Left lung (tissue), 14 donors: ENCODE measurements around the gene LAPTM4A. TPM values are rescaled to one million over a fixed set of nuclear protein-coding genes. Genes with fewer than 3 reads are reported as not detected.

Source experiments
- ATAC-seq: fragments of 200-7000 bp; cut with Tn5 transposase; one replicate; pipeline ENCODE4 v1.9.1; 2020; ENCODE audit warnings: moderate library complexity
- DNase-seq, 4 donors: peaks; one replicate each; pipeline ENCODE4 v3.0.0-alpha.2; 2013 to 2020
- H3K27ac ChIP-seq, 2 donors: fragments of 200-600 bp; sonication (generic) in 1 of 2; one replicate each; pipeline versions ENCODE4 v1.5.0 to v1.8.0; 2020 to 2021
- H3K27me3 ChIP-seq, 2 donors: fragments of 200-600 bp; sonication (generic) in 1 of 2; one replicate each; pipeline versions ENCODE4 v1.5.0 to v1.8.0; 2020 to 2021
- H3K36me3 ChIP-seq, 2 donors: fragments of 200-600 bp; sonication (generic) in 1 of 2; one replicate each; pipeline versions ENCODE4 v1.5.0 to v1.8.0; 2020 to 2021
- H3K4me1 ChIP-seq, 2 donors: fragments of 200-600 bp; one replicate each; pipeline ENCODE4 v1.8.0; 2021
- H3K4me3 ChIP-seq, 2 donors: fragments of 200-600 bp; sonication (generic) in 1 of 2; one replicate each; pipeline versions ENCODE4 v1.5.0 to v1.8.0; 2020 to 2021; ENCODE audit warnings: mild to moderate bottlenecking in 1 of 2
- H3K9me3 ChIP-seq, 2 donors: fragments of 200-600 bp; sonication (generic) in 1 of 2; one replicate each; pipeline versions ENCODE4 v1.5.0 to v1.8.0; 2020 to 2021
- CTCF ChIP-seq, 2 donors: fragments of 200-600 bp; sonication (generic) in 1 of 2; IDR thresholded peaks; one replicate each; pipeline versions ENCODE4 v1.5.0 to v1.8.0; 2021; ENCODE audit warnings: antibody characterized with exemption in 2 of 2
- intact Hi-C, 2 donors: fragments of 100-400 bp; cut with DNase I; formaldehyde crosslinking; loops; one replicate each; pipeline versions ENCODE4 v1.11.2 to v1.14.2; 2022
- long read RNA-seq, 12 donors: library from polyadenylated mRNA in 2 of 12; unstranded in 2 of 12; transcript quantifications; one replicate each; pipeline ENCODE4 v2.0.0 and lab custom pipeline, GENCODE V29; 2019 to 2026
- polyA plus RNA-seq, 6 donors: library from polyadenylated mRNA; unstranded; fragments of 120-200 nt; gene quantifications; one replicate each; pipeline ENCODE4 v1.2.1, GENCODE V29; 2013; ENCODE audit not compliant: insufficient read length in 6 of 6
- total RNA-seq, 2 donors: library from RNA; stranded (reverse); fragmentation: NEBNext Ultra II Directional; extraction: Animal tissue kit (Norgen Biotek cat#: 25700); gene quantifications; one replicate each; pipeline ENCODE4 v1.2.1, GENCODE V29; 2021
- donor health status: DM: no; HTN: yes; CAD: no.
- donor health status: DM: no; HTN: no; CAD: no.

LAPTM4A gene
- total RNA-seq (100 to 1,000 TPM; 220 to 300 TPM), polyA plus RNA-seq (100 to 1,000 TPM; 442 to 531 (median 478) TPM)
- long read RNA-seq, donor 1, transcript LAPTM4A-202 (3 exons, 487 nt) = minor isoform, 8 of 699 reads
- long read RNA-seq, donor 1, transcript LAPTM4A-201 (7 exons, 1,765 nt) = major isoform, 414 of 699 reads
- long read RNA-seq, donor 1, partial matches to known transcripts = 254 of 699 reads
- long read RNA-seq, donor 1, other reads (novel, unspliced or antisense) = 23 of 699 reads
- long read RNA-seq, donor 2, transcript LAPTM4A-201 (7 exons, 1,765 nt) = major isoform, 314 of 455 reads
- long read RNA-seq, donor 2, transcript LAPTM4A-202 (3 exons, 487 nt) = minor isoform, 7 of 455 reads
- long read RNA-seq, donor 2, partial matches to known transcripts = 125 of 455 reads
- long read RNA-seq, donor 2, other reads (novel, unspliced or antisense) = 9 of 455 reads
- long read RNA-seq, donor 3, transcript LAPTM4A-202 (3 exons, 487 nt) = minor isoform, 5 of 418 reads
- long read RNA-seq, donor 3, transcript LAPTM4A-201 (7 exons, 1,765 nt) = major isoform, 301 of 418 reads
- long read RNA-seq, donor 3, partial matches to known transcripts = 95 of 418 reads
- long read RNA-seq, donor 3, other reads (novel, unspliced or antisense) = 17 of 418 reads
- long read RNA-seq, donor 4, transcript LAPTM4A-201 (7 exons, 1,765 nt) = major isoform, 198 of 208 reads
- long read RNA-seq, donor 4, partial matches to known transcripts = 4 of 208 reads
- long read RNA-seq, donor 4, other reads (novel, unspliced or antisense) = 6 of 208 reads
- long read RNA-seq, donor 5, transcript LAPTM4A-201 (7 exons, 1,765 nt) = major isoform, 341 of 523 reads
- long read RNA-seq, donor 5, transcript LAPTM4A-202 (3 exons, 487 nt) = minor isoform, 5 of 523 reads
- long read RNA-seq, donor 5, partial matches to known transcripts = 172 of 523 reads
- long read RNA-seq, donor 5, other reads (novel, unspliced or antisense) = 5 of 523 reads
- long read RNA-seq, donor 6, transcript LAPTM4A-202 (3 exons, 487 nt) = minor isoform, 7 of 571 reads
- long read RNA-seq, donor 6, transcript LAPTM4A-201 (7 exons, 1,765 nt) = major isoform, 387 of 571 reads
- long read RNA-seq, donor 6, partial matches to known transcripts = 162 of 571 reads
- long read RNA-seq, donor 6, other reads (novel, unspliced or antisense) = 15 of 571 reads
- long read RNA-seq, donor 7, transcript LAPTM4A-201 (7 exons, 1,765 nt) = major isoform, 295 of 375 reads
- long read RNA-seq, donor 7, transcript LAPTM4A-202 (3 exons, 487 nt) = minor isoform, 5 of 375 reads
- long read RNA-seq, donor 7, partial matches to known transcripts = 68 of 375 reads
- long read RNA-seq, donor 7, other reads (novel, unspliced or antisense) = 7 of 375 reads
- long read RNA-seq, donor 8, transcript LAPTM4A-202 (3 exons, 487 nt) = minor isoform, 6 of 348 reads
- long read RNA-seq, donor 8, transcript LAPTM4A-201 (7 exons, 1,765 nt) = major isoform, 264 of 348 reads
- long read RNA-seq, donor 8, partial matches to known transcripts = 72 of 348 reads
- long read RNA-seq, donor 8, other reads (novel, unspliced or antisense) = 6 of 348 reads
- long read RNA-seq, donor 9, partial matches to known transcripts = 0 of 3 reads
- long read RNA-seq, donor 9, other reads (novel, unspliced or antisense) = 0 of 3 reads
- long read RNA-seq, donor 10, transcript LAPTM4A-201 (7 exons, 1,765 nt) = major isoform, 50 of 56 reads
- long read RNA-seq, donor 10, partial matches to known transcripts = 3 of 56 reads
- long read RNA-seq, donor 10, other reads (novel, unspliced or antisense) = 3 of 56 reads
- long read RNA-seq, donor 11, transcript LAPTM4A-201 (7 exons, 1,765 nt) = major isoform, 129 of 156 reads
- long read RNA-seq, donor 11, partial matches to known transcripts = 25 of 156 reads
- long read RNA-seq, donor 11, other reads (novel, unspliced or antisense) = 0 of 156 reads
- long read RNA-seq, donor 12, transcript LAPTM4A-201 (7 exons, 1,765 nt) = major isoform, 281 of 399 reads
- long read RNA-seq, donor 12, transcript LAPTM4A-202 (3 exons, 487 nt) = minor isoform, 5 of 399 reads
- long read RNA-seq, donor 12, partial matches to known transcripts = 106 of 399 reads
- long read RNA-seq, donor 12, other reads (novel, unspliced or antisense) = 7 of 399 reads

GRCh38 chr2:20051532-20052228, at the start of gene LAPTM4A:
Gene LAPTM4A, minus strand, starts transcription at chr2:20051628. Its CDS starts 108 bp downstream, at chr2:20051520.
- H3K9me3 ChIP-seq = no peaks in the 10 kb centered on the region
- no peaks in the 10 kb centered on the region for H3K27me3 ChIP-seq
- intact Hi-C loops = no loop called here
- H3K36me3 ChIP-seq = no peaks in the 10 kb centered on the region
- peak within 1 kb of the TSS; percentile 61 to 76 for H3K4me3 ChIP-seq
- ATAC-seq (peak; percentile 94), DNase-seq (peak; percentile 98 to 100 (median 100))
- TF ChIP-seq CTCF (IDR thresholded peaks at IDR 0.05) = peak; percentile 15 to 36
- H3K27ac ChIP-seq = peak within 1 kb of the TSS; percentile 98 to 99
- H3K4me1 ChIP-seq = peaks cover 17 to 41% of the 10 kb centered on the region in 2 donors

- Histone ChIP-seq H3K27me3 (no peaks in the 10 kb centered on the region), H3K36me3 (no peaks in the 10 kb centered on the region), H3K27ac (no peak overlapping the region), H3K4me3 (no peak overlapping the region), H3K4me1 (peaks cover 0 to 9% of the 10 kb centered on the region in 2 donors), H3K9me3 (no peaks in the 10 kb centered on the region)
- ATAC-seq (no peak), DNase-seq (no peak)
- no peak for TF ChIP-seq CTCF (IDR thresholded peaks at IDR 0.05)
- intact Hi-C loops = no loop called here
Observed at GRCh38 chr2:20100711-20101110, 49.3 kb upstream of the LAPTM4A start.

- TF ChIP-seq CTCF (IDR thresholded peaks at IDR 0.05) = no peak
- Histone ChIP-seq H3K4me3 (no peak overlapping the region), H3K27me3 (no peaks in the 10 kb centered on the region), H3K9me3 (no peaks in the 10 kb centered on the region), H3K27ac (no peak overlapping the region), H3K36me3 (no peaks in the 10 kb centered on the region), H3K4me1 (peaks cover 0 to 8% of the 10 kb centered on the region in 2 donors)
- intact Hi-C loops = no loop called here
- ATAC-seq = no peak
- DNase-seq = no peak
Observed at GRCh38 chr2:20099780-20100179, 48.4 kb upstream of the LAPTM4A start.
